Endothelial cell of umbilical vein (primary cell): ENCODE results near the gene CAMP.

Experiments used
- CTCF ChIP-seq, 2 donors: IDR thresholded peaks; 1 replicate in 1 of 2; 2 replicates in 1 of 2; pipeline ENCODE4 v1.5.1; 2011; ENCODE audit warnings: low read length in 2 of 2, mild to moderate bottlenecking in 2 of 2, moderate library complexity in 2 of 2, control low read depth in 1 of 2, inconsistent platforms in 1 of 2, low read depth in 1 of 2; ENCODE audit not compliant: insufficient read depth in 1 of 2; ENCODE audit errors: extremely low read depth in 1 of 2
- EZH2 ChIP-seq: IDR thresholded peaks from 2 replicates; pipeline ENCODE4 v1.6.1; 2012; ENCODE audit warnings: borderline replicate concordance, low read depth, mild to moderate bottlenecking, moderate library complexity, low read length, inconsistent platforms; ENCODE audit not compliant: severe bottlenecking
- GATA2 ChIP-seq: IDR thresholded peaks from 2 replicates; pipeline ENCODE4 v1.7.0; 2011; ENCODE audit warnings: low read depth, mild to moderate bottlenecking, moderate library complexity, mixed read lengths, low read length; ENCODE audit not compliant: insufficient read length, insufficient read depth
- JUN ChIP-seq: IDR thresholded peaks from 2 replicates; pipeline ENCODE4 v1.6.1; 2011; ENCODE audit warnings: borderline replicate concordance, low read depth; ENCODE audit not compliant: insufficient read length, insufficient read depth
- MAX ChIP-seq: IDR thresholded peaks from 2 replicates; pipeline ENCODE4 v1.6.1; 2011; ENCODE audit not compliant: insufficient read depth, insufficient read length
- MYC ChIP-seq: IDR thresholded peaks from one replicate; pipeline ENCODE4 v1.6.1; 2011; ENCODE audit warnings: mild to moderate bottlenecking, low read depth, low read length
- POLR2A ChIP-seq: IDR thresholded peaks from 2 replicates; pipeline ENCODE4 v1.6.1; 2012; ENCODE audit warnings: low read depth, mild to moderate bottlenecking, control low read depth, low read length
- POLR2AphosphoS5 ChIP-seq: IDR thresholded peaks from 2 replicates; pipeline ENCODE4 v1.6.1; 2012; ENCODE audit warnings: low read depth, mild to moderate bottlenecking, control low read depth, low read length, moderate library complexity; ENCODE audit not compliant: insufficient read depth

GRCh38 chr3:48258530-48258929 is 35.2 kb downstream of the CAMP start:
- TF ChIP-seq POLR2AphosphoS5 = no peak
- TF ChIP-seq POLR2A = no peak
- no peak for TF ChIP-seq CTCF (IDR thresholded peaks at IDR 0.05; ENCODE audit: extremely low read depth in 1 of 2, insufficient read depth in 1 of 2, low read depth in 1 of 2, low read length in 2 of 2)
- no peak for TF ChIP-seq EZH2
- TF ChIP-seq GATA2 = no peak
- TF ChIP-seq MYC = no peak
- no peak for TF ChIP-seq MAX
- no peak for TF ChIP-seq JUN
